ENCODE results near the gene KRTAP1-4.
"Not testable (repeated sequence)": the region's sequence is repeated elsewhere in the genome, so short reads cannot be mapped to it uniquely, and the experiment has no call there.

Gene KRTAP1-4

GRCh38 chr17:41048441-41048840 lies 18.4 kb upstream of the KRTAP1-4 start:
- no peak for DNase-seq (ENCODE audit: low read depth in 3 of 3)

DNA sequence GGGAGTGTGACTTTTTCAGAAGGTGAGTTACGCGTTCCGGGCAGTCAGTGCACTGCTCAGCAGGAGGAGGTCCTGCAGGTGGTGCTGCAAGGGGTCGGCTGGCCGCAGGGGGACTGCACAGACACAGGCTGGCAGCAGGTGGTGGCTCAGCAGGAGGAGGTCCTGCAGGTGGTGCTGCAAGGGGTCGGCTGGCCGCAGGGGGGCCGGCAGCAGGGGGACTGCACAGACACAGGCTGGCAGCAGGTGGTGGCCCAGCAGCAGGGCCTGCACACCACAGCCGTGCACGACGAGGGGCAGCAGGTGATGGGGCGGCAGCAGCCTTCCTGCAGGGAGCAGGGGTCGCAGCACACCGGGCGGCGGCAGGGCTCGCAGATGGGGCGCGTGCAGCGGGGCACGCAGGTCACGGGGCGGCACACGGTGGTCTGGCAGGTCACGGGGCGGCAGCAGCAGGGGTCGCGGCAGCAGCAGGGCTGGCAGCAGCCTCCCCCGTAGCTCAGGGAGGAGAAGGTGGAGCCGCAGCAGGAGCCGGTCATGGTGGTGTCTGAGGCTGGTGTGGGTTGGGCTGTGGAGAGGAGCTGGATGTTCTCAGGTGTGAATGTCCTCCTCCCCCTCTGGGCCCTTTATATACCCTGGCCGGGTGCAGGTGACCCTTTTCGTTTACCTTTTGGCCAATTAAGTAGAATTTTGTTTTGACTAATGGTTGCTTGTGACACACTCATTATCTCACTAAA lies 16.9 kb upstream of the KRTAP1-4 start, which contains the start of gene KRTAP2-1:
Gene KRTAP2-1 (minus strand): TSS at position 582 of the 731 bp plus-strand sequence. CDS start 49 bp downstream, at position 533.
- not testable (repeated sequence) for DNase-seq (ENCODE audit: low read depth in 3 of 3)

GRCh38 chr17:41042953-41043352 lies 13.0 kb upstream of the KRTAP1-4 start:
- no peak for DNase-seq (ENCODE audit: low read depth in 3 of 3)

GRCh38 chr17:41040783-41041571 lies 11.0 kb upstream of the KRTAP1-4 start, which contains the start of gene KRTAP1-1:
Gene KRTAP1-1, minus strand, starts transcription at chr17:41041450. Its CDS starts 53 bp downstream, at chr17:41041397.
- DNase-seq (ENCODE audit: low read depth in 3 of 3), result not testable (repeated sequence)

DNA sequence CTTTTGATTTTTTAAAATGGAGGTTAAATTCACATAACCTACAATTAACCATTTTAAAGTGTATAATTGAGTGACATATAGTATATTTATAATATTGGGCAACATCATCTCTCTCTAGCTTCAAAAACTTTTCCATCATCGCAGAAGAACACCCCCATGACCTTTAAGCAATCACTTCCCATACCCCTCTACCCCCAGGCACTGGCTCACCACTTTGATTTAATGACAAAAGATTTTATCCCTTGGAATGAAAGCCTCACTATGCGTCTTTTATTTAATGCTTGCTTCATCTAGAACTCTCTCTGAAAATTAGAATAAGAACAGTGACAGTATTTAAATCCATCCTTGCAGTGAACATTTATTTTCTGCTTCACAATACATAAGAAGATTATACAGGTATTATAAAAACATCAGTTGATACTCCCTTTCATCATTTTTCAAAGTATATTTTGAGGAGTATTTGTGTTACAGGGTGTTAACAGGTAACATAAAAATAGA lies 7.9 kb upstream of the KRTAP1-4 start:
- no peak for DNase-seq (ENCODE audit: low read depth in 3 of 3)

DNA sequence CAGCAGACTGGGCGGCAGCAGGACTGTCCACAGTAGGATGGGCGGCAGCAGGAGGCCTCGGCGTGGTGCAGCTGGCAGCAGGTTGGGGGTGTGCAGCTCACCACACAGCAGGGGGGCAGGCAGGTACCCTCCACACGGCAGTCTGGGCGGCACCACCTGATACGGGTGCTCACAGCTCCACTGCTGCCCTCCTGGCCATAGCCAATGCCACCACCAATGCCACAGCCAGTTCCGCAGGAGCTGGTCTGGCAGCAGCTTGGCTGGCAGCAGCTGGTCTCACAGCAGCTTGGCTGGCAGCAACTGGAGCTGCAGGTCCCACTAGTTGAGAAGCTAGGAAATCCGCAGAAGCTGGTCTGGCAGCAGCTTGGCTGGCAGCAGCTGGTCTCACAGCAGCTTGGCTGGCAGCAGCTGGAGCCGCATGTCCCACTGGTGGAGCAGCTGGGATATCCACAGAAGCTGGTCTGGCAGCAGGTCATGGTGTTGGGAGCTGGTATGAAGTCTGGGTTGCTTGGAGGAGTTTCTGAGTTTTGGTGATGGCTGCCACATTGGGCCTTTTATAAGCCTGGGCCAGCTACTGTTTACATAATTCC lies 4.4 kb upstream of the KRTAP1-4 start, which contains the start of gene KRTAP1-3:
Gene KRTAP1-3 (minus strand): TSS at position 529 of the 590 bp plus-strand sequence. CDS start 53 bp downstream, at position 476.
- DNase-seq (ENCODE audit: low read depth in 3 of 3), result not testable (repeated sequence)

DNA sequence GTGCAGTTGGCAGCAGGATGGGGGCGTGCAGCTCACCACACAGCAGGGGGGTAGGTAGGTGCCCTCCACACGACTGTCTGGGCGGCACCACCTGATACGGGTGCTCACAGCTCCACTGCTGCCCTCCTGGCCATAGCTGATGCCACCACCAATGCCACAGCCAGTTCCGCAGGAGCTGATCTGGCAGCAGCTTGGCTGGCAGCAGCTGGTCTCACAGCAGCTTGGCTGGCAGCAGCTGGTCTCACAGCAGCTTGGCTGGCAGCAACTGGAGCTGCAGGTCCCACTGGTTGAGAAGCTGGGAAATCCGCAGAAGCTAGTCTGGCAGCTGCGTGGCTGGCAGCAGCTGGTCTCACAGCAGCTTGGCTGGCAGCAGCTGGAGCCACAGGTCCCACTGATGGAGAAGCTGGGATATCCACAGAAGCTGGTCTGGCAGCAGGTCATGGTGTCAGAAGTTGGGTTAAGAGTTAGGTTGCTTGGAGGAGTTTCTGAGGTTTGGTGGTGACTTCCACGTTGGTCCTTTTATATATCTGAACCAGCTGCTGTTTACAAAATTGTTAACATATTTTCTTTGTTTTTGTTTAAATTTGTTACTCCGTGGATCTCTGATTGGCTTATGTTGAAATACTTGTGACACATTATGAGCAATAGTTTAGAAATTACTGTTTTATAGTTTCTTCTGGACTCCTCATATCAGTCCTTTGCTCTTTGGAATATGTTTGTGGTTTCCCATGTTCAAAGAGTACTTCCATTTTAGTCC lies 3.1 kb downstream of the KRTAP1-4 start, which contains the start of gene KRTAP1-5:
Gene KRTAP1-5 (minus strand): TSS at position 494 of the 757 bp plus-strand sequence. CDS start 53 bp downstream, at position 441.
- DNase-seq (ENCODE audit: low read depth in 3 of 3), result no peak

- no peak for DNase-seq (ENCODE audit: low read depth in 3 of 3)
Observed at GRCh38 chr17:41024697-41025096, 5.3 kb downstream of the KRTAP1-4 start.

- DNase-seq (ENCODE audit: low read depth in 3 of 3), result no peak
Observed at GRCh38 chr17:41020336-41020735, 9.7 kb downstream of the KRTAP1-4 start.

GRCh38 chr17:41019415-41019814 lies 10.6 kb downstream of the KRTAP1-4 start:
- DNase-seq (ENCODE audit: low read depth in 3 of 3), result no peak

GRCh38 chr17:41018541-41018940 lies 11.5 kb downstream of the KRTAP1-4 start:
- DNase-seq (ENCODE audit: low read depth in 3 of 3), result no peak

DNA sequence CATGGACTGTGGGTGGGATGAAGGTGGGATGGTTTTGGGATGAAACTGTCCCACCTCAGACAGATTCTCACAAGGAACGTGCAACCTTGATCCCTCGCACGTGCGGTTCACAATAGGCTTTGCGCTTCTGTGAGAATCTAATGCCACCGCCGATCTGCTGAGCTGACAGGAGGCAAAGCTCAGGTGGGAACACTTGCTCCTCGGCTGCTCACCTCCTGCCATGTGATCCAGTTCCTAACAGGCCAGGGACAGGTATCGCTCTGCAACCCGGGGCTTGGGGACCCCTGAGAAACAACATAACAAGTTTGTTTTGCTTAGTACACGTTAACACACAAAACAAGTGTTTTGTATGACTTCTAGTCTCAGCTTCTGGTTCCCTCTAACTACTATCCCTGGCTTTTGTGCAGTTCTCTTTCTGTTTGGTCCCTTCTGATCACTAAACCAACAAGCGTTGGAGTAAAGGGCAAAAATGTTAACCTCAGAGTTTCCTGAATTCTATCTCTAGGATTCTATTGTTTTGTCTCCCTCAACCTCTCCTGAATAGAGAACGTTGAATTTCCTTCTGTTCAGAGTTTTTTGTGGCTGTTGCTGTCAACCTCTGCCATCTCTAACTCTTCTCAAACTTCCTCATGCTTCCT lies 13.3 kb downstream of the KRTAP1-4 start:
- DNase-seq (ENCODE audit: low read depth in 3 of 3), result no peak

GRCh38 chr17:41015454-41015853 lies 14.5 kb downstream of the KRTAP1-4 start:
- no peak for DNase-seq (ENCODE audit: low read depth in 3 of 3)

DNA sequence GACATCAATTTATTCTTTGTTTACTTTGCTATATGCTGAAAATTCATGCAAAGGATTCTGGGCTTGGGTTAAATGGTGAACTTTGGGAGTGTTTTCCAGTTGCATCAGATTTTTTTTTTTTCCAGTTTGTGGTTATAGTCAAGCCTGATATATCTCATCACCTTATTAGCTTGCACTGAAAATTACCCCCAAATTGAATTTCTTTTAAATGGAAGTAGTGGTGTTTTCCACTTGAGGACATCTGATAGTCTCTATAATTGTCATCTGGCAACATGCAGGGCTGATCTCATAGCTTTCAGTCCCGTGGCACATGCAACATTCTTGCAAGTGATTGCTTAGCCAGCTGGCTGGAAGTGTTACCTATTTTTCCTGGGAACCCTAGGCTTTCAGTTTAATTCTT lies 16.4 kb downstream of the KRTAP1-4 start:
- no peak for DNase-seq (ENCODE audit: low read depth in 3 of 3)

DNA sequence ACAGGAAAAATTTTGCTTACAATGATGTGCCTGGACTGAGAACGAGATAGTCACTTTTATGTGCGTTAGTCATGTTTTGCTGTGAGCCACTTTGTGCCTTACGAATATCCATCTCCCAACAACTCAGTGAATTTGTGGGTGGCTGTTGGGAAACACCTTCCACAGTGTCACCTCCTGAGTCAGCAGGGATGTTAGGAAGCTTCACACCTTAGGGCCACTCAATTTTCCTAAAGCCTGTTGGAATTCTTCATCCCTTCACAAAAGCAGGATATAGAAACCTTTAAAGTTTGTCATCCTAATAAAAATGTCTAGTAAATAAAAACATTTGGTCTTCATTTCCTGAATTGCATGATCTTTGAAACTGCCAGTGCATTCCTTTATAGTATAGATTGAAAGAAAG lies 16.8 kb downstream of the KRTAP1-4 start:
- DNase-seq (ENCODE audit: low read depth in 3 of 3), result no peak

DNA sequence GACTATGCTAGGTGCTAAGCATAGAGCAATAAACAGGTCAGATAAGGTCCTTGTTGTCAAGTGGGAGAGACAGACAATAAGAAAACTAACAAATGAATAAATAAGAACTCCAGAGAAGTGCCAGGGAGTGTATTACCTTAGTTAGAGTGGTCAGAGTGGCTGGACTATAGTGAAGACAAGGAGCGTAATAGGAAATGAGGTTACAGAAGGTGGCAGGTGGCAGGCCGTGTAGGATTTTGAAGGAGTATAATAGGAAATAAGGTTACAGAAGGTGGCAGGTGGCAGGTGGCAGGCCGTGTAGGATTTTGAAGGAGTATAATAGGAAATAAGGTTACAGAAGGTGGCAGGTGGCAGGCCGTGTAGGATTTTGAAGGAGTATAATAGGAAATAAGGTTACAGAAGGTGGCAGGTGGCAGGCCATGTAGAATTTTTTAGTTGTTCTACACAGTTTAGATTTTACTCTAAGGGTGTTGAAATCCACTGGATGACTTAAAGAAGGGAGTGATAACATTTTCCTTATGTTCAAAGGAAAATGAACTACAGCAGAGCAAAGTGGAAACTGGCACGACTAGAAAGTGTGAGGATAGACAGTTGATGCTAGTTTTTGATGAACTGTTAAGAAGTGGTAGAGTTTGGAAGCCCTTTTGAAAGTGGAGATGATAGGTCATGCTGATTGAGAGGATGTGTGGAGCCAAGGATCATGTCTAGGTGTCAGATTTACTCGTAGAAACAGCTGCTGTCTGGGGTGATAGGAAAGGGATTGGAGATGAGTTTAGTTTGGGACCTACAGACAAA lies 17.5 kb downstream of the KRTAP1-4 start:
- DNase-seq (ENCODE audit: low read depth in 3 of 3), result no peak

DNA sequence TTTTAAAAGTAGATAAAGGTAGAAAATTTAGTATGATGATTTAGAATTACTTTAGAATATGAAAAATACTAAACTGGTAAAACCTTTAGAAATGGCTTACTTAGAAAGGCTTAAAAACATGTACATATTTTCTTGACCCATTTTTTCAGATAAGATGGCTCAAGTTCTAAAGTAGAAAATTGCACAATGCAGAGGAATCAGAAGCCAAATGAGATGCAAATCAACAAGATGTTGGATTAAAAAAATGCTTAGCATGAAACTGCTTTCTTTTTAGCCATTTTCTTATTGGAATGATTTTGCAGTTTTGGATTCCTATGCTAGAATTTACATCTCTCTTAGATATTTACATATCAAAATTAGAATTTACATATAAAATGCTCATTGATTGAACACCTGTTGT lies 19.6 kb downstream of the KRTAP1-4 start:
- no peak for DNase-seq (ENCODE audit: low read depth in 3 of 3)

- no peak for DNase-seq (ENCODE audit: low read depth in 3 of 3)
Observed at GRCh38 chr17:41009936-41010335, 20.1 kb downstream of the KRTAP1-4 start.

- no peak for DNase-seq (ENCODE audit: low read depth in 3 of 3)
Observed at GRCh38 chr17:41009301-41009760, 20.7 kb downstream of the KRTAP1-4 start.

DNA sequence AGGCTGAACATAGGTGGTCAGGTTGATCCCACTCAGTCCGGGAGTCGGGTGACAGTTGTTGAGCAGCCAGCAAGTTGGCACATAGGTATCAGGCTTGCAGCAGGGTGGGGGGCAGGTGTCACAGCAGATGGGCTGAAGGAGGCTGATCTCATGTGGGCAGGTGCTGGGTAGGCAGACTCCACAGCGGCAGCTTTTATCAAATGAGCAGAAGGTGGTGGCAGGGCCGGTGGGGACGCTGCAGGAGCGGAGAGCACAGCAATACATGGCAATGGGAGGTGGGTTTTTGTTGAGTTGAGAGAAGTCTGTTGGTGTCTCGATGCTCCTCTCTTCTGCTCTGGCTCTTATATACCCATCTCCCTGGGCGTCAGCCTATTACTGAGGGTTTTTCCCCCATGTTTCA lies 21.2 kb downstream of the KRTAP1-4 start, which contains the start of gene KRTAP3-1:
Gene KRTAP3-1 (minus strand): TSS at position 318 of the 400 bp plus-strand sequence. CDS start 54 bp downstream, at position 264.
- DNase-seq (ENCODE audit: low read depth in 3 of 3), result no peak
